ENCODE measurements around the gene TROAP. TPM values are rescaled to one million over a fixed set of nuclear protein-coding genes. Genes with fewer than 3 reads are reported as not detected.

Gene TROAP
- total RNA-seq, 3 donors from 2014 or later (not counting 1 experiment from before 2014, with no cell fraction given): 0.58 to 3.0 (median 2.2) TPM

GRCh38 chr12:49297695-49298060 is 25.4 kb upstream of the TROAP start:
- no peak for DNase-seq
- H3K27ac Mint-ChIP-seq: no peak overlapping the region
- H3K27me3 Mint-ChIP-seq (ENCODE audit: low read depth in 2 of 2): peaks cover 31 to 54% of the 10 kb centered on the region in 2 donors
- Histone ChIP-seq H3K27me3 (ENCODE audit: control insufficient read depth, insufficient read depth, low read length) (peaks cover 47% of the 10 kb centered on the region), H3K27ac (ENCODE audit: low read length) (no peak overlapping the region), H3K4me3 (ENCODE audit: low read length) (no peak overlapping the region), H3K36me3 (ENCODE audit: control insufficient read depth, insufficient read depth, low read length) (no peaks in the 10 kb centered on the region), H3K4me1 (ENCODE audit: control insufficient read depth, insufficient read depth, low read length) (peaks cover 18% of the 10 kb centered on the region), H3K9me3 (ENCODE audit: control insufficient read depth, insufficient read depth, low read length) (no peaks in the 10 kb centered on the region)
- 23% methylated on average over 8 of the region's 8 CpGs for WGBS (ENCODE audit: insufficient coverage)
- no peaks in the 10 kb centered on the region for H3K9me3 Mint-ChIP-seq
- peaks cover 0 to 12% of the 10 kb centered on the region in 2 donors for H3K4me1 Mint-ChIP-seq
- no peak for ATAC-seq
- intact Hi-C loops (cut with micrococcal nuclease): no loop called here
- no peaks in the 10 kb centered on the region for H3K36me3 Mint-ChIP-seq
- TF ChIP-seq, protein P1, sequence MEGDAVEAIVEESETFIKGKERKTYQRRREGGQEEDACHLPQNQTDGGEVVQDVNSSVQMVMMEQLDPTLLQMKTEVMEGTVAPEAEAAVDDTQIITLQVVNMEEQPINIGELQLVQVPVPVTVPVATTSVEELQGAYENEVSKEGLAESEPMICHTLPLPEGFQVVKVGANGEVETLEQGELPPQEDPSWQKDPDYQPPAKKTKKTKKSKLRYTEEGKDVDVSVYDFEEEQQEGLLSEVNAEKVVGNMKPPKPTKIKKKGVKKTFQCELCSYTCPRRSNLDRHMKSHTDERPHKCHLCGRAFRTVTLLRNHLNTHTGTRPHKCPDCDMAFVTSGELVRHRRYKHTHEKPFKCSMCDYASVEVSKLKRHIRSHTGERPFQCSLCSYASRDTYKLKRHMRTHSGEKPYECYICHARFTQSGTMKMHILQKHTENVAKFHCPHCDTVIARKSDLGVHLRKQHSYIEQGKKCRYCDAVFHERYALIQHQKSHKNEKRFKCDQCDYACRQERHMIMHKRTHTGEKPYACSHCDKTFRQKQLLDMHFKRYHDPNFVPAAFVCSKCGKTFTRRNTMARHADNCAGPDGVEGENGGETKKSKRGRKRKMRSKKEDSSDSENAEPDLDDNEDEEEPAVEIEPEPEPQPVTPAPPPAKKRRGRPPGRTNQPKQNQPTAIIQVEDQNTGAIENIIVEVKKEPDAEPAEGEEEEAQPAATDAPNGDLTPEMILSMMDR (IDR thresholded peaks at IDR 0.05): no peak
- H3K4me3 Mint-ChIP-seq: no peak overlapping the region

DNA sequence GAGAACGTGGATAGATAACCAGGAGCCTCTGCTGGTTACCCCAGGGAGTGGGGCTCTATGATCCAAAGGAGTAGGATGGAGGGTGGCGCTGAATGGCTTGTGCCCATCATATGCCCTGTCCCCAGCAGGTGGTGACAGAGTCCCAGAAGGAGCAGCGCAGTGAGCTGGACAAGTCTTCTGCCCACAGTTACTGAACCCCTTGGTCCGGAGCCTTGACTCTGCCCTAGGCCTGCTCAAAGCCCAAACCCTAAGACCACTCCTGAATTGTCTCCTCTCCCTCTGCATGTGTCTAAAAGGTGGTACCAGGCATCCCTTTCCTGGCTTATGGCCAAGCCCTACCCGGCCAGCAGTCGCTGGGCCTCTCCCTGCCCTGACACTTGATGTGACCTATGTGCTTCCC is 24.9 kb upstream of the TROAP start:
- H3K27ac ChIP-seq (ENCODE audit: low read length): no peak overlapping the region
- no peaks in the 10 kb centered on the region for H3K9me3 Mint-ChIP-seq
- H3K4me3 Mint-ChIP-seq: no peak overlapping the region
- TF ChIP-seq, protein P1 (IDR thresholded peaks at IDR 0.05): no peak
- intact Hi-C loops (cut with micrococcal nuclease): no loop called here
- WGBS (ENCODE audit: insufficient coverage): 43% methylated on average over 6 of the region's 6 CpGs
- DNase-seq: no peak
- H3K4me3 ChIP-seq (ENCODE audit: low read length): no peak overlapping the region
- H3K36me3 Mint-ChIP-seq: no peaks in the 10 kb centered on the region
- peaks cover 36 to 57% of the 10 kb centered on the region in 2 donors for H3K27me3 Mint-ChIP-seq (ENCODE audit: low read depth in 2 of 2)
- no peaks in the 10 kb centered on the region for H3K36me3 ChIP-seq (ENCODE audit: control insufficient read depth, insufficient read depth, low read length)
- no peak overlapping the region for H3K27ac Mint-ChIP-seq
- H3K4me1 ChIP-seq (ENCODE audit: control insufficient read depth, insufficient read depth, low read length): peaks cover 18% of the 10 kb centered on the region
- peaks cover 0 to 12% of the 10 kb centered on the region in 2 donors for H3K4me1 Mint-ChIP-seq
- H3K27me3 ChIP-seq (ENCODE audit: control insufficient read depth, insufficient read depth, low read length): peaks cover 47% of the 10 kb centered on the region
- ATAC-seq: no peak
- H3K9me3 ChIP-seq (ENCODE audit: control insufficient read depth, insufficient read depth, low read length): no peaks in the 10 kb centered on the region

- Histone ChIP-seq H3K36me3 (ENCODE audit: control insufficient read depth, insufficient read depth, low read length) (no peaks in the 10 kb centered on the region), H3K9me3 (ENCODE audit: control insufficient read depth, insufficient read depth, low read length) (no peaks in the 10 kb centered on the region), H3K4me3 (ENCODE audit: low read length) (no peak overlapping the region), H3K27me3 (ENCODE audit: control insufficient read depth, insufficient read depth, low read length) (peaks cover 22% of the 10 kb centered on the region), H3K4me1 (ENCODE audit: control insufficient read depth, insufficient read depth, low read length) (peaks cover 6% of the 10 kb centered on the region), H3K27ac (ENCODE audit: low read length) (no peak overlapping the region)
- WGBS (ENCODE audit: insufficient coverage): 71% methylated on average over 4 of the region's 4 CpGs
- Mint-ChIP-seq H3K36me3 (no peaks in the 10 kb centered on the region), H3K9me3 (no peaks in the 10 kb centered on the region), H3K4me3 (no peak overlapping the region), H3K4me1 (peaks cover 0 to 12% of the 10 kb centered on the region in 2 donors), H3K27me3 (ENCODE audit: low read depth in 2 of 2) (peaks cover 46 to 51% of the 10 kb centered on the region in 2 donors), H3K27ac (no peak overlapping the region)
- TF ChIP-seq, protein P1 (IDR thresholded peaks at IDR 0.05): no peak
- intact Hi-C loops (cut with micrococcal nuclease): no loop called here
- no peak for DNase-seq
- no peak for ATAC-seq
Observed at GRCh38 chr12:49301760-49302159, 21.3 kb upstream of the TROAP start.

- peaks cover 0 to 5% of the 10 kb centered on the region in 2 donors for H3K4me1 Mint-ChIP-seq
- H3K9me3 Mint-ChIP-seq: no peaks in the 10 kb centered on the region
- TF ChIP-seq, protein P1 (IDR thresholded peaks at IDR 0.05): no peak
- no peaks in the 10 kb centered on the region for H3K36me3 ChIP-seq (ENCODE audit: control insufficient read depth, insufficient read depth, low read length)
- H3K9me3 ChIP-seq (ENCODE audit: control insufficient read depth, insufficient read depth, low read length): no peaks in the 10 kb centered on the region
- no peak overlapping the region for H3K27ac ChIP-seq (ENCODE audit: low read length)
- no peak for ATAC-seq
- intact Hi-C loops (cut with micrococcal nuclease): no loop called here
- H3K27me3 ChIP-seq (ENCODE audit: control insufficient read depth, insufficient read depth, low read length): peaks cover 4% of the 10 kb centered on the region
- DNase-seq: no peak
- peaks cover 39 to 55% of the 10 kb centered on the region in 2 donors for H3K27me3 Mint-ChIP-seq (ENCODE audit: low read depth in 2 of 2)
- 91% methylated on average over 2 of the region's 2 CpGs for WGBS (ENCODE audit: insufficient coverage)
- H3K27ac Mint-ChIP-seq: no peak overlapping the region
- no peak overlapping the region for H3K4me3 Mint-ChIP-seq
- no peak overlapping the region for H3K4me3 ChIP-seq (ENCODE audit: low read length)
- H3K4me1 ChIP-seq (ENCODE audit: control insufficient read depth, insufficient read depth, low read length): no peaks in the 10 kb centered on the region
- no peaks in the 10 kb centered on the region for H3K36me3 Mint-ChIP-seq
Observed at GRCh38 chr12:49304161-49304560, 18.9 kb upstream of the TROAP start.

All from natural killer cell (primary cell).